ENCODE results near the gene CDHR2. TPM values are rescaled to one million over a fixed set of nuclear protein-coding genes. Genes with fewer than 3 reads are reported as not detected.

The CDHR2 gene
- polyA plus RNA-seq, 3 donors from 2014 or later: not detected

Other genes starting within 250 kb of the CDHR2 start
- 10 to 100 TPM; 43.8 to 56.0 (median 50.9) TPM for gene KIAA1191, start 187.6 kb upstream of the CDHR2 start, polyA plus RNA-seq
- under 1 TPM; 0.02 to 0.76 (median 0.45) TPM for gene ARL10, start 183.9 kb upstream of the CDHR2 start, polyA plus RNA-seq
- 10 to 100 TPM in 2 of 3 donors, 1 to 10 TPM in 1; 5.7 to 34.7 (median 16.6) TPM for gene NOP16, start 160.7 kb upstream of the CDHR2 start, polyA plus RNA-seq
- 100 to 1,000 TPM; 186 to 218 (median 207) TPM for gene HIGD2A, start 160.6 kb upstream of the CDHR2 start, polyA plus RNA-seq
- 100 to 1,000 TPM in 2 of 3 donors, 10 to 100 TPM in 1; 67.5 to 115 (median 113) TPM for gene CLTB, start 132.8 kb upstream of the CDHR2 start, polyA plus RNA-seq
- gene FAF2, start 101.0 kb upstream of the CDHR2 start, polyA plus RNA-seq: 10 to 100 TPM in 2 of 3 donors, 1 to 10 TPM in 1; 9.0 to 17.6 (median 17.0) TPM
- 1 to 10 TPM; 1.2 to 9.8 (median 2.0) TPM for gene RNF44, start 11.9 kb upstream of the CDHR2 start, polyA plus RNA-seq
- gene GPRIN1, start 60.8 kb downstream of the CDHR2 start, polyA plus RNA-seq: under 1 TPM; 0.34 to 0.63 (median 0.46) TPM
- under 1 TPM in 1 of 3 donors, not detected in 2; 0.26 TPM for gene SNCB, start 81.2 kb downstream of the CDHR2 start, polyA plus RNA-seq
- not detected for gene EIF4E1B, start 81.3 kb downstream of the CDHR2 start, polyA plus RNA-seq
- 10 to 100 TPM; 45.2 to 53.0 (median 49.4) TPM for gene TSPAN17, start 98.1 kb downstream of the CDHR2 start, polyA plus RNA-seq